Suprapubic skin (tissue), 4 donors: ENCODE results near the gene KIAA0586.

Source experiments
- CTCF ChIP-seq, 2 donors: fragments of 200-600 bp in 1 of 2; fragments of 450-650 bp in 1 of 2; sonication (generic) in 1 of 2; IDR thresholded peaks; one replicate each; pipeline ENCODE4 v1.5.1; 2016 to 2019; ENCODE audit warnings: antibody characterized with exemption in 2 of 2, mild to moderate bottlenecking in 1 of 2, moderate library complexity in 1 of 2
- EP300 ChIP-seq: sonication (generic); formaldehyde crosslinking; IDR thresholded peaks from one replicate; pipeline ENCODE4 v1.6.1; 2017; ENCODE audit warnings: antibody characterized with exemption
- POLR2AphosphoS5 ChIP-seq, 3 donors: sonication (generic); formaldehyde crosslinking; IDR thresholded peaks; one replicate each; pipeline ENCODE4 v1.6.1; 2017; ENCODE audit warnings: antibody characterized with exemption in 3 of 3

- no peak for TF ChIP-seq CTCF (IDR thresholded peaks at IDR 0.05)
- no peak for TF ChIP-seq POLR2AphosphoS5 (IDR thresholded peaks at IDR 0.05)
- no peak for TF ChIP-seq EP300
These were observed 172.2 kb downstream of the KIAA0586 start for GRCh38 chr14:58599707-58600106.
